Activated CD4-positive, alpha-beta T cell treated with anti-CD3 and anti-CD28 coated beads for 48 hours (primary cell): Measurements from ENCODE around the gene TRAF3.
"Not testable (repeated sequence)": the region's sequence is repeated elsewhere in the genome, so short reads cannot be mapped to it uniquely, and the experiment has no call there.

ENCODE experiments used
- DNase-seq: peaks from one replicate; pipeline ENCODE4 v3.0.0-alpha.2; 2020

The TRAF3 gene

GRCh38 chr14:102809870-102810269 lies 32.6 kb downstream of the TRAF3 start:
- DNase-seq, result no peak

- no peak for DNase-seq
Observed at GRCh38 chr14:102810523-102810922, 33.3 kb downstream of the TRAF3 start.

DNA sequence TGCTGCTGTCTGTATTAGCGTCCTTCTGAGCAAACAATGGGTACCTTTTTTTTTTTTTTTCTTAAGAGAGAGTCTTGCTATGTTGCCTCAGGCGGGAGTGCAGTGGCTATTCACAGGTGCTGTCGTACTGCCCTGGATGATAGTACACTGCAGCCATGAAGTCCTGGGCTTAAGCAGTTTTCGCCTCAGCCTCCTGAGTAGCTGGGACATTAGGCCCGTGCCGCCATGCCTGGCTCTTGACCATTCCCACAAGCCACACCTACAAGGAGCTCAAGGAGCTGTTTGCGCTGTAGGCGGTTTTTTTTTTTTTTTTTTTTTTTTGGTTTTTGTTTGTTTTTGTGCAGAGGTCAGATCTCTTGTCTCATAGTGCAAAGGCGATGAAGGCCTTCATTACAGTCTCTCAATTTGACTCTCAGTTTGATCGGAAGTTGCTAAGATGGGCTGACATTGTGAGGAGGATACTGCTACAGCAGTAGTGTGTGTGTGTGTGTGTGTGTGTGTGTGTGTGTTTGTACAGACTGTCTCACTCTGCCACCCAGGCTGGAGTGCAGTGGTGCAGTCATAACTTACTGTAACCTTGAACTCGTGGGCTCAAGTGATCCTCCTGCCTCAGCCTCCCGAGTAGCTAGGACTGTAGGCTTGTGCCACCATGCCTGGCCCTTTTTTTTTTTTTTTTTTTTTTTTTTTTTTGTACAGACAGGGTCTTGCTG lies 34.2 kb downstream of the TRAF3 start:
- no peak for DNase-seq

- DNase-seq, result no peak
Observed at GRCh38 chr14:102811971-102812370, 34.7 kb downstream of the TRAF3 start.

- DNase-seq, result no peak
Observed at GRCh38 chr14:102813691-102814090, 36.4 kb downstream of the TRAF3 start.

DNA sequence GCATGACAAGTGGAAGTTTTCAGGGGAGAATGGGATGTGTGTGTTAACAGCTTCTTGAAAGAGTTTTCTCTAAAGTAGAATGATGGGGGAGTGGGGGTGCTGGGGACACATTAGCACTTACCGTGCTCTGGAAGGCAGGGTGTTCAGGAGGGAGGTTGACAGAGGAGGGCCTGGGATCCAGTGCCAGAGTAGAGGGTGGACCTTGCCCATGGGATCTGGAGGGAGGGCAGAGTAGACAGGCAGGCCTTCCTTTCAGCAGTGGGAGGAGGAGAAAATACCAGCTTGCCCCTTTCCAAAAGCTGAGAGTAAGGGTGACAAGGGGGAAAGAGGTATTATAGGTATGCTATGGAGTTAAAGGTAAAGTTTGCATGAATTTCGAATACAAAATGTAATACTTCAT lies 40.1 kb downstream of the TRAF3 start:
- no peak for DNase-seq

DNA sequence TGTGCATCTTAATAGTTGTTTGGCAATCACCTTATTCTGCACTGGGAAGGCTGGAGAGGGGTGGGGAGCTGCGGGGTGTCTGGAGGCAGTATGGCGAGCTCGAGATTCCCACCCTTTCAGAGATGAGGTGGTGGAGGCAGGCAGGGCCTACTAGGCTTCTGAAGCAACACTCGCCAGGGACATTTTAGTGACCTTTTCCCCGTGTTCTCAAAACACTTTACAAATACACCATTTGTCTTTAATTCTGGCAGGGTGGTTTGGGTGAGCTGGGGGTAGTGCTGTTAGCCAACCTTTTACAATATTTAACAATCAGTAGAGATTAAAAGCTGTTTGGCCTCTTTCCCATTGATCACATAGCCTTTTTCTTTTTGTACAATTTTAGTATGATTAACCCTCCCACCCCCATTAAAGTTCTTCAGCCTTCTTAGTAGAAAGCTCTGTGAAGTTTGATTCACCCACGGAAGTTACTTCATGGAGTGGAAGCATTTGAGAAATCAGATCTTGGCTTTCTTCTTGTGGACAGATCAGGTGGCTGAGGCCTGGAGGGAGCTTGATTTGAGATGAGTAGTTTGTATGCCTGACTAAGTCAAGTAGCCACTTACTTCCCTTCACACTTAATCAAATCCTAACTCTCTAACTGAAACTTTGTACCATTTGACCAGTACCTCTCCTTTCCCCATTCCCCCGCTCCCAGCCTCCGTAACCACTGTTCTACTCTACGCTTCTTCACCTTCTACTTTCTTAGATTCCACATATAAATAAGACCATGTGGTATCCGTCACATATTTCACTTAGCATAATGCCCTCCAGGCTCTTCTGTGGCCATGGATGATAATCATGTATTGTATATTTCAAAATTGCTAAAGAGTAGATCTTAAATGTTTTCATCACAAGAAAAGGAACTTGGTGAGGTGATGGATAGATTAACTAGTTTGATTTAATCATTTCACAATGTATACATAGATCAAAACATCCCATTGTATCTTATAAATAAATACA lies 41.0 kb downstream of the TRAF3 start:
- DNase-seq, result no peak

GRCh38 chr14:102819176-102819628 lies 42.0 kb downstream of the TRAF3 start:
- DNase-seq, result peak; percentile 87

GRCh38 chr14:102819747-102820330 lies 42.6 kb downstream of the TRAF3 start:
- no peak for DNase-seq

DNA sequence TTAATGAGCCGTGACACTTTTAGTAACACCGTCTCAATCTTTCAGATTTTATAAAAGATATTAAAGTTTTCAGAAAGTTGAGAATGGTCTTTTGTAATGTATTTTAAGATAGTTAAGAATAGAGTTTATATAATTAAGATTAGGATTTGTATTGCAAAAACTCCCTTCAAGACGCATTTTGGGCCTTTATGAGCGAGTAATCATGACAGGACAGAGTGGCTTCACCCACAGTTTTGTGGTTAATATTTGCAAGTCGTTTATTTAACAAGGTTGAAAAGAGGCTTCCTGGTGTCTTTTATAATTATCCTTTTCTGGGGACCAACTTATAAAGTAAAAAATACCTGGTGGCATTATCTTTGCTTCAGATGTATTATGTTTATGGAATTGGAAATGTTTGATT lies 44.0 kb downstream of the TRAF3 start:
- no peak for DNase-seq

DNA sequence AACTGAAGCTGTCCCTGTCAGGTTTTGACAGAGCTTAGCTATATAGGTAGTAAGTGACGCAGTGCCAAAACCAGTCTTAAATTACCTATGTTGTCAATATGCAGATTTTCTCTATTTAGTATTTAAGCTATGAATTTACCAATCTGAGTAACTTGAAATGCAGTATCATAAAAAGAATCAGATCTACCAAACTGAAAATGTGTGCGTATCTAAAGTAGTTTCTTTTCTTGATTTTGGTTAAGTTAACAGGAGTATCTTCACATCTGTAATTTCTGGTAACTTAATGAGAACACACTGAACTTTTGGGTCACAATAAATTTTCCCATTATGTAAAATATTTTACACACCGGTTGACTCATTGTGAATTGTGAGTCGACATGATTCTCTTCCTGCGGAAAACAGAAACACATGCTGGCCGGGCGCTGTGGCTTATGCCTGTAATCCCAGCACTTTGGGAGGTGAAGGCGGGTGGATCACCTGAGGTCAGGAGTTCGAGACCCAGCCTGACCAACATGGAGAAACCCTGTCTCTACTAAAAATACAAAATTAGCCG lies 45.1 kb downstream of the TRAF3 start:
- DNase-seq, result peak; percentile 80

- not testable (repeated sequence) for DNase-seq
Observed at GRCh38 chr14:102822887-102823286, 45.6 kb downstream of the TRAF3 start.

DNA sequence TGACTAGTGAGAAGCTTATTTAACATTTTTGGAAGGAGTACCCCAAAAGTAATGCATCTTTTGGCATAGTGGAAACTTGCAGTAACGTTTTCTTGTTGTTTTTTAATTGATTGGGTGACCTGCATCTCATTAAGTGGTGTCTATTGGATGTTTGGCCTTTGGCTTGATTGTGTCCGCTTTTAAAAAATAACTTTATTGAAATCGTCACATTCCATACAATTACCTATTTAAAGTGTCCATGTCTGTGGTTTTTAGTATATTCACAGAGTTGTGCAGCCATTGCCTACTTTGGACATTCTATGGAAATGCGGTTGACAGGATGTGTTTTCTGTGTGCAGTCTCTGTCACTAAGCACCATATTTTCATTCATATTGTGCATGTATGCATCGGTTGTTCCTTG lies 46.3 kb downstream of the TRAF3 start:
- DNase-seq, result no peak

DNA sequence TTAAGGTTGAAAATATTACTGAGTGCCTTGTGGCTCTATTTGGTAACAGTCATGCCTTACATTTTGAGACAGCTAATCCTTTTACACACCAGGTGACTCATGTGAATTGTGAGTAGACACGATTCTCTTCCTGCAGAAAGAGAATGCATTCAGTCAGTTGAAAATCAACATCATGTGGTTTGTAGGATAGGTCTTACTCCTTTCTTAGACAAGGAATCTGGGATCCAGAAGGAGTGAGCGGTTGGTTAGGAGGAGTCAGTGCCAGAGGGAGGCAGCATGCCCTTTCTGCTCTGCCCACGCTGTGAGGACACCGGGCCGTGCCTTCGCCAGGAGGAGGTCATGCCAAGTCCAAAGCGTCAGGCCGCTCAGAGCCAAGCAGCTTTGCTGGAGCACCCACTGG lies 47.6 kb downstream of the TRAF3 start:
- no peak for DNase-seq

GRCh38 chr14:102825307-102826095 lies 48.3 kb downstream of the TRAF3 start:
- DNase-seq, result no peak

- no peak for DNase-seq
Observed at GRCh38 chr14:102826161-102826560, 48.9 kb downstream of the TRAF3 start.

DNA sequence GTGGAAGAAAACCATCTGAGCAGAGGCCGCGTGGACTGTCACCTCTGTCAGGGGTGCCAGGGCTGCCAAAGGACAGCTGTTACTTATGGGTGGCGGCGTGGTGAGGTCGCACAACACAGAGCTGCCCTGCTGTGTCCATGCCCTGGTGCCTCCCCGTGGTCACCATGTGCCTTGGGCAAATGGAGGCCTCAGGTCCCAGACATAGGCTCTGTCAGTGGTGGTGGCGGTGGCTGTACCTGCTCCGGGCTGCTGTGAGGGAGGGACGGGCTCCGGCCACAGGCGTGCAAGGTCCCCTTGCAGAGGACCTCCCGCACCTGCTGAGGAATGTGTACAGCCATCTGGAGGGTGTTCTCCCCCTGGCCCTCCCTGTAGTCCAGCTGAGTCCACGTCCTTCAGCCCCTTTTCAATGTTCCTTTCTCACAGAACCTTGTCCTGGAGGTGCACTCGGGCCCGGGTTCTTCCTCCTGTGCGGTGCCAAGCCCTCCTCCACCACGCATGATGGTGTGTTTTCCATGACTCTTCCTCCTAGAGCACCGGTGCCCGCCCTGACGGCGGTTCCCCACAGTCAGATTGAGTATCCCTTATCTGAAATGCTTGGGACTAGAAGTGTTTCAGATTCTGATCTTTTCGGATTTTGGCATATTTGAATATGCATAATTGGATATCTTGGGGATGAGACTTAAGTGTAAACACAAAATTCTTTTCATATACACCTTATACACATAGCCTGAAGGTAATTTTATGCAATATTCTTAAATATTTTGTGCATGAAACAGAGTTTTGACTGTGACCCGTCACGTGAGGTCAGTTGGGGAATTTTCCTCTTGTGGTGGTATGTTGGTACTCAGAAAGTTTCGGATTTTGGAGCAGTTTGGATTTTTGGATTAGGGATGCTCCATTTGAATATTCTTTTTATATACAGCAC lies 49.8 kb downstream of the TRAF3 start:
- DNase-seq, result no peak

GRCh38 chr14:102827716-102828115 lies 50.5 kb downstream of the TRAF3 start:
- no peak for DNase-seq

DNA sequence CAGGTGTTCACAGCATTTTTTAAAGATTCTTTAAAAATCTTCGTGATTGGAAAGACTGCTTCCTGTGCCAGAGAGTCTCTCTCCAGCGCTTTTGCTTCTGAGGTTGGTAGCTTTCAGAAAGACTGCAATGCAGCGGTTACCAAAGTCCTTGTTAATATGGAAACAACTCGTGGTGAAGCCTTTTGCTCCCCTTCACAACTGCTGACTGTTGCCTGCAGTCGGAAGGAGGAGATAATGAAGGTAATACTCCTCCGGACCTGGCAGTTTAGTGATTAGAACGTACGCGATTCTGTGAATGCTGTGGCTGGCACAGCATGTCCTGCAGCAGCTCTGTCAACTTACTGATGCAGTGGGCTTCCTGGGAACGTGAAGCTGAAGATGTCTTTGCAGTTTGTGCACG lies 50.9 kb downstream of the TRAF3 start:
- no peak for DNase-seq

DNA sequence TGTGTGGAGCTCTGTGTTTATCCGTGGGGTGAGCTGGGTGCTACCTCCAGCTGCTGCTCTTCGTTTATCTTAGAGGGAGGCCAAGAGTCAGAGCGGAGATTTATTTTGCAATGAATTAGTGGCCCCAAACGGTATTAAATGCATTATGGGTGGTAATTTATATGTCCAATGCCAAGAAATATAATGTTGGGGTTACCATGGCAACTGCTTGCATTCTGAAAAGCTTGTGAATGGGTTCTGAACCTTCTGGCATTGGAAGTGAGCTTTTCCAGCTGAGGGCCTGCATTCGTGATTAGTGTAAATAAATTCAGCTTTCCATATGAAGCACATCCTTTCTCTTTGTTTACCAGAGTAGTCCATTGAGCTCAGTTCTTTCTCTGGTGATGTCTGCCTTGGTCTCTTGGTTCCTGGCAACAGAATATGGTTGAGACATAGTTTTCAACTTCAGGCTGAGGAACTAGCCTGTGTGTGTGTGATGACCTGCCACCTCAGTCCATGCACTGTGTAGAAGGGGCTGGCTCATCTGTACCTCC lies 51.8 kb downstream of the TRAF3 start:
- no peak for DNase-seq

- DNase-seq, result no peak
Observed at GRCh38 chr14:102830474-102831045, 53.3 kb downstream of the TRAF3 start.
